DND-41 (cell line): ENCODE results near the gene ZRANB1.

Experiments
- ATAC-seq: fragments of 200-7000 bp; cut with Tn5 transposase; 3 replicates; pipeline ENCODE4 v1.9.1; 2021; ENCODE audit warnings: low read depth; ENCODE audit not compliant: insufficient read depth
- DNase-seq: peaks from one replicate; pipeline ENCODE4 v3.0.0-alpha.2; 2020
- H2AFZ ChIP-seq: 2 replicates; pipeline ENCODE4 v1.6.0; 2012; ENCODE audit warnings: low read depth, low read length
- H3K27ac ChIP-seq: 2 replicates; pipeline ENCODE4 v1.5.1; 2012; ENCODE audit warnings: low read length, inconsistent platforms
- H3K27me3 ChIP-seq: fragments of 200-600 bp; sonication (generic); 2 replicates; pipeline ENCODE4 v1.6.0; 2012; ENCODE audit warnings: low read length, mild to moderate bottlenecking, inconsistent platforms; ENCODE audit not compliant: insufficient read depth, poor library complexity
- H3K36me3 ChIP-seq: 2 replicates; pipeline ENCODE4 v1.5.1; 2012; ENCODE audit warnings: low read length, inconsistent platforms; ENCODE audit not compliant: insufficient read depth
- H3K4me1 ChIP-seq: 2 replicates; pipeline ENCODE4 v1.5.1; 2012; ENCODE audit warnings: mild to moderate bottlenecking, low read length; ENCODE audit not compliant: insufficient read depth
- H3K4me2 ChIP-seq: 2 replicates; pipeline ENCODE4 v1.6.0; 2012; ENCODE audit warnings: mild to moderate bottlenecking, moderate library complexity, low read length, inconsistent platforms; ENCODE audit not compliant: insufficient read depth
- H3K4me3 ChIP-seq, 2 experiments: fragments of 200-600 bp in 1 of 2; shearing (Covaris generic) in 1 of 2; 2 replicates each; pipeline ENCODE4 v1.5.1; 2012 to 2016; ENCODE audit warnings: inconsistent platforms in 2 of 2, low read length in 2 of 2, mild to moderate bottlenecking in 2 of 2, low read depth in 1 of 2, moderate library complexity in 1 of 2
- H3K79me2 ChIP-seq: 2 replicates; pipeline ENCODE4 v1.6.0; 2012; ENCODE audit warnings: low read length, inconsistent platforms; ENCODE audit not compliant: insufficient read depth
- H3K9ac ChIP-seq: 2 replicates; pipeline ENCODE4 v1.6.0; 2012; ENCODE audit warnings: low read depth, mild to moderate bottlenecking, inconsistent platforms, low read length, moderate library complexity
- H3K9me3 ChIP-seq: 2 replicates; pipeline ENCODE4 v1.5.1; 2012; ENCODE audit warnings: low read length, moderate library complexity, mild to moderate bottlenecking, inconsistent platforms; ENCODE audit not compliant: insufficient read depth, severe bottlenecking
- H4K20me1 ChIP-seq: 2 replicates; pipeline ENCODE4 v1.6.0; 2012; ENCODE audit warnings: low read length; ENCODE audit not compliant: insufficient read depth
- CTCF ChIP-seq: IDR thresholded peaks from 2 replicates; pipeline ENCODE4 v1.5.1; 2012; ENCODE audit warnings: borderline replicate concordance, low read length, moderate library complexity, mild to moderate bottlenecking; ENCODE audit not compliant: poor library complexity, severe bottlenecking; ENCODE audit errors: extremely low read depth
- EZH2 ChIP-seq: IDR thresholded peaks from 3 replicates; pipeline ENCODE4 v1.6.1; 2012; ENCODE audit warnings: borderline replicate concordance, low read depth, mild to moderate bottlenecking, moderate library complexity, low read length, inconsistent platforms; ENCODE audit not compliant: severe bottlenecking

Gene ZRANB1

GRCh38 chr10:124996854-124997215 lies 54.9 kb downstream of the ZRANB1 start:
- ATAC-seq (no peak), DNase-seq (no peak)
- Histone ChIP-seq H3K9ac (no peak overlapping the region), H3K27me3 (no peaks in the 10 kb centered on the region), H3K9me3 (no peaks in the 10 kb centered on the region), H3K4me2 (no peak overlapping the region), H3K36me3 (peaks cover 75% of the 10 kb centered on the region), H3K4me3 (no peak overlapping the region), H2AFZ (no peak overlapping the region), H4K20me1 (peaks cover 46% of the 10 kb centered on the region), H3K27ac (no peak overlapping the region), H3K79me2 (no peaks in the 10 kb centered on the region), H3K4me1 (peaks cover 16% of the 10 kb centered on the region)
- TF ChIP-seq EZH2 (no peak), CTCF (no peak)

DNA sequence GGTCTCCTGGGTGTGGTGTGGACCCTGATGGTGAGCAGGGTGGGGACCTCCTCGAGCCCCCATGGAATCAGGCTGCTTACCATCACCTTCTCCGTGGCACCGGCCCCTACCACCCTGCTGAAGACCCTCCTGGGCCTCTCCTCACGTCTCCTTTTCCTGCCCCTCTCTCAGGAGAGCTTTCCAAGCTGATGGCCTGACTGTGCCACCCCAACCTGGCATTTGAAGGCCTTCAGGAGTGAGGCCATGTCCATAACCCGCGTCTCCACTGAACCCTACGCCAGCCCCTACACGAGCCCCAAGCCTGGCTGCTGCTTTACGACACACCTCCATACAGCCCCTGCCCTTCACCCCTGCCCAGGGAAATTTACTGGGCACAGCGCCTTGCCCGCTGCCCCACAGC lies 55.4 kb downstream of the ZRANB1 start:
- no peak overlapping the region for H3K4me3 ChIP-seq
- H3K79me2 ChIP-seq: no peaks in the 10 kb centered on the region
- ATAC-seq (no peak), DNase-seq (no peak)
- H3K4me1 ChIP-seq: peaks cover 16% of the 10 kb centered on the region
- no peak overlapping the region for H3K27ac ChIP-seq
- H3K9ac ChIP-seq: no peak overlapping the region
- no peaks in the 10 kb centered on the region for H3K9me3 ChIP-seq
- H3K36me3 ChIP-seq: peaks cover 75% of the 10 kb centered on the region
- TF ChIP-seq CTCF (no peak), EZH2 (no peak)
- H4K20me1 ChIP-seq: peaks cover 43% of the 10 kb centered on the region
- no peaks in the 10 kb centered on the region for H3K27me3 ChIP-seq
- H2AFZ ChIP-seq: no peak overlapping the region
- no peak overlapping the region for H3K4me2 ChIP-seq

DNA sequence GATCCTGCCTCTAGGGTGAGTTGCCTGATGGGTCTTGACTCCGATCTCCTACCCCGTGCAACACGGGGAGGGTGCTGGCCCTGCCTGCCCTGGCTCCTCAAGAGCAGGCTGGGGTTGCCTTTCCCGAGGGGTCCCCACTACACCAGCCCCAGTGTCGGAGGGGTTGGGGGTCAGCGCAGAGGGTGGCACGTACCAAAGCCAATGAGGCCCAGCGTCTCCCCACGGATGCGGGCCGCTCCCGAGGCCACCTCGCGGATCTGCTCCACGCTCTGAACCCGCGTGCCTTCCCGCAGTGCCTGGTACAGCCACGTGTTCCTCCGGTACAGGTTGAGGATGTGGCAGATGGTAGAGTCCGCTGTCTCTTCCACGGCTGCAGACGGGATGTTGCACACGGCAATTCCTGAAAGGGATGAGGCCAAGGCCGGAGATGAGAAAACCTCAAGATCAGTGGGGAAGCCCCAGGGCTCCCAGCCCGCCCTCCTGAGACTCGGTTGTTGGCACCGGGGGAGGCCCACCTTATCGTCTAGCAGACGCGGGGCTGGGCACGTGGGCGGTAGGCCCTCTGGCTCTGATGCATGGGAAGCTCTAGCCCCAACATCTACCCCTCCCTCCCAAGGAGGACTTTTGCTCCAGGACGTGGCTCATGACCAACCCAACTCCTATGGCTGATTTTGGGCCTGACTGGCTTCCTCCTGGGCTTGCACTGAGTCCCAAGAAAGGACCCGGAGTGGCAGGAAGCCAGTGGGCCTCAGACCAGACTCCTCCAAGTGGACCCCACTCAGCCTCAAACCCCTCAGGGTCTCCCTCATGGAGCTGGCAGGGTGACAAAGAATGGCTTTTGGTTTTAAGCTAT lies 56.1 kb downstream of the ZRANB1 start:
- peaks cover 16% of the 10 kb centered on the region for H3K4me1 ChIP-seq
- H3K36me3 ChIP-seq: peaks cover 77% of the 10 kb centered on the region
- ATAC-seq: no peak
- no peak overlapping the region for H3K4me2 ChIP-seq
- no peak overlapping the region for H3K4me3 ChIP-seq
- H3K9me3 ChIP-seq: no peaks in the 10 kb centered on the region
- H4K20me1 ChIP-seq: peaks cover 44% of the 10 kb centered on the region
- TF ChIP-seq CTCF (no peak), EZH2 (no peak)
- H3K27me3 ChIP-seq: no peaks in the 10 kb centered on the region
- H3K27ac ChIP-seq: no peak overlapping the region
- H3K9ac ChIP-seq: no peak overlapping the region
- H3K79me2 ChIP-seq: no peaks in the 10 kb centered on the region
- H2AFZ ChIP-seq: no peak overlapping the region
- DNase-seq: no peak
